ENCODE measurements around the gene ANKS1A. TPM values are rescaled to one million over a fixed set of nuclear protein-coding genes. Genes with fewer than 3 reads are reported as not detected.
"Not testable (repeated sequence)": the region's sequence is repeated elsewhere in the genome, so short reads cannot be mapped to it uniquely, and the experiment has no call there.

ANKS1A gene
- total and polyA plus RNA-seq, 3 donors from 2014 or later = 44.2 to 96.9 (median 95.9) TPM

GRCh38 chr6:34993213-34993612 lies 104.2 kb downstream of the ANKS1A start:
- H3K27ac ChIP-seq = no peak overlapping the region
- no peaks in the 10 kb centered on the region for H3K9me3 ChIP-seq
- H3K4me1 ChIP-seq = no peaks in the 10 kb centered on the region
- no peak overlapping the region for H3K4me3 ChIP-seq
- H3K36me3 ChIP-seq (ENCODE audit: low read depth, missing control alignments) = no peaks in the 10 kb centered on the region
- no peak for DNase-seq
- WGBS, 2 donors = 98 to 100% methylated on average over 1 to 3 of the region's 3 CpGs
- TF ChIP-seq CTCF (IDR thresholded peaks at IDR 0.05) (no peak), POLR2A (IDR thresholded peaks at IDR 0.05) (no peak)
- no peaks in the 10 kb centered on the region for H3K27me3 ChIP-seq
- intact Hi-C loops (cut with DNase I; ENCODE audit: low total_unique reads) = no loop called here

DNA sequence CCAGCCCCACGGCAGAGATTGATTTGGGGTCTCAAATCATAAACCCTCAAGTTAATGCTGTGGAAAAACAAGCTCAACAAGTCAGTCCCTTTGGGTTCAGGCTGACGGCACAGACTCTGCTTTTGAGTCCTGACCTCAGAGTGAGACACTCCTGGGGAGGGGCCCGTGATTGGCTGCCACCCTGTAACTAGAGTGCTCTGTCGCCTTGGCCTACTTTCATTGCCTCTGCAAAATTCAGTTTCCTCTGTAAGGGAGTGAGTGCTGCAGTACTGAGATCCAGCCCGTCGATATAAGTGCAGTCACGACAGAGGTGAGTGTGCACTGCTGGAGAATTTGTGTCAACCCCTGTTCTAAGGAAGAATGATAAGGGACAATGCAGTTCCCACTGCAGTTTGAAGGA lies 105.6 kb downstream of the ANKS1A start:
- WGBS, 2 donors = 64 to 67% methylated on average over 6 to 7 of the region's 7 CpGs
- H3K27ac ChIP-seq = no peak overlapping the region
- no peaks in the 10 kb centered on the region for H3K9me3 ChIP-seq
- TF ChIP-seq CTCF (IDR thresholded peaks at IDR 0.05) (no peak), POLR2A (IDR thresholded peaks at IDR 0.05) (no peak)
- H3K36me3 ChIP-seq (ENCODE audit: low read depth, missing control alignments) = no peaks in the 10 kb centered on the region
- intact Hi-C loops (cut with DNase I; ENCODE audit: low total_unique reads) = no loop called here
- no peak overlapping the region for H3K4me3 ChIP-seq
- DNase-seq = no peak
- no peaks in the 10 kb centered on the region for H3K27me3 ChIP-seq
- H3K4me1 ChIP-seq = no peaks in the 10 kb centered on the region

DNA sequence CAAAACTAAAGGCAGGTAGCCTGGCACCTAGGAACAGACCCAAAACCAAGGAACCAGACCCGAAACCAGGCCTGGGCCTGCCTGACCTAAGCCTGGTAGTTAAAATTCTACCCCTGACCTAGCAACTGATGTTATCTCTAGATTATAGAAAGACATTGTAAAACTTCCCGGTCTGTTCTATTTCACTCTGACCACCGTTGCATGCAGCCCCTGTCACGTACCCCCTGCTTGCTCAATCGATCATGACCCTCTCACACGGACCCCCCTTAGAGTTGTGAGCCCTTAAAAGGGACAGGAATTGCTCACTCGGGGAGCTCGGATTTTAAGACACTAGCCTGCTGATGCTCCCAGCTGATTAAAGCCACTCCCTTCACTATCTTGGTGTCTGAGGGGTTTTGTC lies 109.4 kb downstream of the ANKS1A start:
- DNase-seq; H3K4me1 ChIP-seq; H3K36me3 ChIP-seq (ENCODE audit: low read depth, missing control alignments); H3K9me3 ChIP-seq; H3K4me3 ChIP-seq; intact Hi-C loops (cut with DNase I; ENCODE audit: low total_unique reads); H3K27ac ChIP-seq; H3K27me3 ChIP-seq: not testable (repeated sequence)
- 86 to 87% methylated on average over 8 of the region's 8 CpGs for WGBS, 2 donors

DNA sequence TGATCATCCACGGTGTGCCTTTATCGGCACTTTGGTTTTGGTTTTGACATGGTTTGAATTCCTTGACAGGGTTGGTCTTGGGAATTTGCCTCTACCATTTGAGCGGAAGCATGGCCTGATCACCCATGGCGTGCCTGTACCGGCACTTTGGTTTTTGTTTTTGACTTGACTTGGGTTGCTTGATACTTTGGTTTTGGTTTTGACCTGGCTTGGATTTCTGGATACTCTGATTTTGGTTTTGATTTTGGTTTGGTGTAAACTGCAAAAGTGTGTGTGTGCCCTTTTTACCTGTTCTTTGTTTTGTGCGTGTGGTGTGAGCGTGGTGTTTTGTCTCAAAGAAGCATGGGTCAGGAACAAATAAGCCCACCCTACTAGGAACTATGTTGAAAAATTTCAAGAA lies 110.1 kb downstream of the ANKS1A start:
- H3K27ac ChIP-seq; H3K4me3 ChIP-seq; H3K27me3 ChIP-seq; H3K9me3 ChIP-seq; H3K36me3 ChIP-seq (ENCODE audit: low read depth, missing control alignments); intact Hi-C loops (cut with DNase I; ENCODE audit: low total_unique reads); H3K4me1 ChIP-seq; DNase-seq: not testable (repeated sequence)
- 95 to 97% methylated on average over 7 of the region's 7 CpGs for WGBS, 2 donors

DNA sequence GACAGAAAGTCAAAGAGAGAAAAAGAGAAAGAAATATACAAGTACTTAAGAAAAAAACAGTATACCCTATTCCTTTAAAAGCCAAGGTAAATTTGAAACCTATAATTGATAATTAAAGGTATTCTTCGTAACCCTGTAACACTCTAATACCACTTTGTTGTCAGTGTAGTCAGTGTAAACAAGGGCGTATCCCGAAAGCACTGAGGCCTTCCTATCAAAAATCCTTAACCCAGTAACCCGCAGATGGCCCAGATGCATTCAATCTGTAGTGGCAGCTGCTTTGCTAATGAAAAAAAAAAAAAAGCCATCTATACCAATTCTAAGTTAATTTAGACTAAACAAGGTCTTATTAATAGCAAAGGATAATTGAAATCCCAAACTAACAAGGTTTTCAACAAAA lies 110.9 kb downstream of the ANKS1A start:
- H3K4me3 ChIP-seq; H3K9me3 ChIP-seq; H3K36me3 ChIP-seq (ENCODE audit: low read depth, missing control alignments); intact Hi-C loops (cut with DNase I; ENCODE audit: low total_unique reads); DNase-seq; H3K27ac ChIP-seq; H3K27me3 ChIP-seq; H3K4me1 ChIP-seq: not testable (repeated sequence)
- 70 to 77% methylated on average over 4 of the region's 4 CpGs for WGBS, 2 donors

GRCh38 chr6:35001349-35001748 lies 112.3 kb downstream of the ANKS1A start:
- H3K27ac ChIP-seq; H3K9me3 ChIP-seq; H3K27me3 ChIP-seq; DNase-seq; H3K4me1 ChIP-seq; H3K36me3 ChIP-seq (ENCODE audit: low read depth, missing control alignments); intact Hi-C loops (cut with DNase I; ENCODE audit: low total_unique reads); H3K4me3 ChIP-seq: not testable (repeated sequence)
- WGBS, 2 donors = 86 to 90% methylated on average over 6 of the region's 6 CpGs

GRCh38 chr6:35003886-35004530 lies 115.0 kb downstream of the ANKS1A start:
- 82% methylated on average over 12 of the region's 12 CpGs for WGBS, 2 donors
- H3K27ac ChIP-seq; H3K4me3 ChIP-seq; DNase-seq; H3K9me3 ChIP-seq; H3K4me1 ChIP-seq; H3K36me3 ChIP-seq (ENCODE audit: low read depth, missing control alignments); H3K27me3 ChIP-seq; intact Hi-C loops (cut with DNase I; ENCODE audit: low total_unique reads): not testable (repeated sequence)

Data from testis (tissue), 3 donors.